Measurements from ENCODE around the gene ADSS1. TPM values are rescaled to one million over a fixed set of nuclear protein-coding genes. Genes with fewer than 3 reads are reported as not detected.

Gene ADSS1
- total RNA-seq: 10 to 100 TPM in 2 of 4 donors, 1 to 10 TPM in 2; 5.1 to 32.2 (median 8.8) TPM

DNA sequence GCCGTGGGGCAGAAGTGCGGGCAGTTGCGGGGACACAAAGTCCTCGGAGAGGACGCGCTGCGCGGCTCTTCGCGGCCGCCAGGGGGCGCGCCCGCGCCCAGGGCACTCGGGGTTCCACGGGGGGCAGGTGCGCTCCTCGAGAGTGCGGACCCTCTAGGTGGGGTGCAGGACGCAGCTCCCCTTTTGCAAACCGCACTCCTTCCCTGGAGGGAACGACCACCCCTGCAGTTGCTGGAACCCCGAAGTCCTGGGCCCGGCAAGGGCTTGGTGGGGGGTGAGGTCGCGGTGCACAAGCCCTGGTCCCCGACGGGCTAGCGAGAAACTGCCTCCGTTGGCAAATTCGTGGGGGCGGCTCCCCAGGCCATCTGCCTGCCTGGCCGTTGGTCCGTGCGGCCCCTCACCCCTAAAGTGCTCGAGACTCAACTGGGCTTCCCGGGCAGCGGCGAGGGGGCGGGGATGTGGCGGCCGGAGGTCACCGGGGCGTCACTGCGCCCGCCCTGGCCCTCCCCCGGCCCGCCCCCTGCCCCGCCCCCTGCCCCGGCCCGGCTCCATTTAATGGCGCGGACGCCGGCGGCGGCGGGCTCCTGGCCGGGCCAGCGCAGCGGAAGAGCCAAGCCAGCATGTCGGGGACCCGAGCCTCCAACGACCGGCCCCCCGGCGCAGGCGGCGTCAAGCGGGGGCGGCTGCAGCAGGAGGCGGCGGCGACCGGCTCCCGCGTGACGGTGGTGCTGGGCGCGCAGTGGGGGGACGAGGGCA, at the start of gene ADSS1:
ADSS1 (plus strand) TSS at position 579 of the 756 bp plus-strand sequence; CDS start at position 621, 42 bp downstream.
- TF ChIP-seq, protein P1, sequence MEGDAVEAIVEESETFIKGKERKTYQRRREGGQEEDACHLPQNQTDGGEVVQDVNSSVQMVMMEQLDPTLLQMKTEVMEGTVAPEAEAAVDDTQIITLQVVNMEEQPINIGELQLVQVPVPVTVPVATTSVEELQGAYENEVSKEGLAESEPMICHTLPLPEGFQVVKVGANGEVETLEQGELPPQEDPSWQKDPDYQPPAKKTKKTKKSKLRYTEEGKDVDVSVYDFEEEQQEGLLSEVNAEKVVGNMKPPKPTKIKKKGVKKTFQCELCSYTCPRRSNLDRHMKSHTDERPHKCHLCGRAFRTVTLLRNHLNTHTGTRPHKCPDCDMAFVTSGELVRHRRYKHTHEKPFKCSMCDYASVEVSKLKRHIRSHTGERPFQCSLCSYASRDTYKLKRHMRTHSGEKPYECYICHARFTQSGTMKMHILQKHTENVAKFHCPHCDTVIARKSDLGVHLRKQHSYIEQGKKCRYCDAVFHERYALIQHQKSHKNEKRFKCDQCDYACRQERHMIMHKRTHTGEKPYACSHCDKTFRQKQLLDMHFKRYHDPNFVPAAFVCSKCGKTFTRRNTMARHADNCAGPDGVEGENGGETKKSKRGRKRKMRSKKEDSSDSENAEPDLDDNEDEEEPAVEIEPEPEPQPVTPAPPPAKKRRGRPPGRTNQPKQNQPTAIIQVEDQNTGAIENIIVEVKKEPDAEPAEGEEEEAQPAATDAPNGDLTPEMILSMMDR (IDR thresholded peaks at IDR 0.05): peak in 3 of 4 experiments; percentile 71 to 98 (median 82)
- no peak for TF ChIP-seq POLR2AphosphoS5 (IDR thresholded peaks at IDR 0.05)
- no peak for TF ChIP-seq POLR2A (IDR thresholded peaks at IDR 0.05)
- H3K27ac ChIP-seq: peak within 1 kb of the TSS in 3 of 4 donors; percentile 49 to 78 (median 77)
- ATAC-seq: peak; percentile 70
- H3K36me3 ChIP-seq: peaks cover 0 to 16% of the 10 kb centered on the region in 2 donors
- WGBS, 2 donors (ENCODE audit: low coverage in 1 of 2): no CpG with 5 or more reads among the region's 82 CpGs
- peaks cover 0 to 50% (median 11%) of the 10 kb centered on the region in 3 donors for H3K4me1 ChIP-seq
- H3K27me3 ChIP-seq: no peaks in the 10 kb centered on the region
- peak within 1 kb of the TSS; percentile 39 to 77 for H3K4me3 ChIP-seq
- H3K9me3 ChIP-seq: no peaks in the 10 kb centered on the region

DNA sequence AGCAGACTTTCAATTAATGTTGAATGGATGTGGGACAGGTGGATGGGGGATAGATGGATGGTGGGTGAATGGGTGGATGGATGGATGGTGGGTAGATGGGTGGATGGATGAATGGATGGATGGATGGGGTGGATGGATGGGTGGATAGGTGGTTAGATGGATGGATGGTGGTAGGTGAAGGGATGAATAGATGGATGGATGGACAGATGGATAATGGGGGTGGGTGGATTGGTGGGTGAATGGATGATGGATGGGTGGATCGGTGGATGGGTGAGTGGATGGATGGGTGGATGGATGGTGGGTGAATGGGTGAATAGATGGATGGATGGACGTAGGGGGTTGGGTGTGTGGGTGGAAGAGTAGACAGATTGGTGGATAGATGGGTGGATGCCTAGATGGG, 48.6 kb upstream of the ADSS1 start:
- TF ChIP-seq POLR2AphosphoS5 (IDR thresholded peaks at IDR 0.05) (no peak), POLR2A (IDR thresholded peaks at IDR 0.05) (no peak), EP300 (IDR thresholded peaks at IDR 0.05) (no peak)
- TF ChIP-seq, protein P1 (IDR thresholded peaks at IDR 0.05): no peak
- ATAC-seq: no peak
- H3K36me3 ChIP-seq: no peaks in the 10 kb centered on the region
- no peaks in the 10 kb centered on the region for H3K9me3 ChIP-seq
- peaks cover 0 to 39% (median 32%) of the 10 kb centered on the region in 3 donors for H3K4me1 ChIP-seq
- 89 to 100% methylated on average over 2 of the region's 2 CpGs for WGBS, 2 donors (ENCODE audit: low coverage in 1 of 2)
- H3K27me3 ChIP-seq: no peaks in the 10 kb centered on the region
- no peak overlapping the region for H3K27ac ChIP-seq
- H3K4me3 ChIP-seq: no peak overlapping the region

DNA sequence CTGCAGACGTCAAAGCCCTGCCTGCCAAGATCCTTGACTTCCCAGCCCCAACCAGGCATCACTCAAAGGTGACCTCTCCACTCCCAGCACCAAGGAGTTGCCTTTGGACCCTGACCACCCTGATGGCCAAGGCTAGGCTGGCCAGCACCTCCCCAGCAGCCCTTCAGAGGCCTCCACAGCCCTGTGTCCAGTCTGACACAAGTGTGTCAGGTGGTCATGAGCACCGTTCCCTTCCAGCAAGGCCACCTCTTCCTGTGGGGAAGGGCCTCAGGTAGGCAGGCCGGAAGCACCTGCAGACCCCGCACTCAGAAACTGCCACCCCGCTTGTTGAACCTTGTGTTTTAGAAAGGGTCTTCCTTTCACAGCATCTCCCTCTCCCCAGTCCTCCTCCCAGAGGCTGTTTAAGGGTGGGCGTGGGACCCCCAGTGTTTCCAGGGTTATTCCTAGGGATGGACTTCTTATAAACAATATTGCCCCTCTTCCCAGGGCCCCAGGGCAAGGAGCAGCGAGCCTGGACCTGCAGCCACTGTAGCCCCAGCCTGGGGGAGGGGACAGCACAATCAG, 47.8 kb upstream of the ADSS1 start:
- TF ChIP-seq POLR2AphosphoS5 (IDR thresholded peaks at IDR 0.05) (no peak), POLR2A (IDR thresholded peaks at IDR 0.05) (no peak), EP300 (IDR thresholded peaks at IDR 0.05) (no peak)
- TF ChIP-seq, protein P1 (IDR thresholded peaks at IDR 0.05): no peak
- Histone ChIP-seq H3K4me1 (peaks cover 0 to 46% (median 40%) of the 10 kb centered on the region in 3 donors), H3K36me3 (no peaks in the 10 kb centered on the region), H3K4me3 (no peak overlapping the region), H3K27ac (peak overlapping the region in 3 of 4 donors; percentile 89 to 93 (median 91)), H3K9me3 (no peaks in the 10 kb centered on the region), H3K27me3 (no peaks in the 10 kb centered on the region)
- WGBS, 2 donors (ENCODE audit: low coverage in 1 of 2): no CpG with 5 or more reads among the region's 7 CpGs
- ATAC-seq: no peak

- peaks cover 0 to 53% (median 47%) of the 10 kb centered on the region in 3 donors for H3K4me1 ChIP-seq
- no peaks in the 10 kb centered on the region for H3K9me3 ChIP-seq
- TF ChIP-seq, protein P1 (IDR thresholded peaks at IDR 0.05): no peak
- TF ChIP-seq POLR2A (IDR thresholded peaks at IDR 0.05) (no peak), EP300 (IDR thresholded peaks at IDR 0.05) (no peak), POLR2AphosphoS5 (IDR thresholded peaks at IDR 0.05) (no peak)
- H3K27ac ChIP-seq: peak overlapping the region; percentile 80 to 93 (median 90)
- H3K4me3 ChIP-seq: peak overlapping the region in 1 of 2 donors; percentile 62
- ATAC-seq: no peak
- H3K36me3 ChIP-seq: no peaks in the 10 kb centered on the region
- no CpG with 5 or more reads among the region's 29 CpGs for WGBS, 2 donors (ENCODE audit: low coverage in 1 of 2)
- H3K27me3 ChIP-seq: no peaks in the 10 kb centered on the region
Measured at GRCh38 chr14:104676694-104677511, 47.1 kb upstream of the ADSS1 start.
